Duodenal mucosa (tissue), 2 donors: ENCODE data around the gene LRRC28.

Source experiments
- H3K27ac ChIP-seq: one replicate; pipeline ENCODE4 v1.7.0; 2013; ENCODE audit warnings: low read depth, low read length
- H3K27me3 ChIP-seq, 2 donors: one replicate each; pipeline ENCODE4 v1.7.0; 2013; ENCODE audit warnings: low read length in 2 of 2, control low read depth in 1 of 2; ENCODE audit not compliant: insufficient read depth in 2 of 2, control insufficient read depth in 1 of 2
- H3K36me3 ChIP-seq, 2 donors: one replicate each; pipeline ENCODE4 v1.7.0; 2013; ENCODE audit warnings: low read length in 2 of 2, control low read depth in 1 of 2; ENCODE audit not compliant: insufficient read depth in 2 of 2, control insufficient read depth in 1 of 2
- H3K4me1 ChIP-seq, 2 donors: one replicate each; pipeline ENCODE4 v1.7.0; 2013; ENCODE audit warnings: low read length in 2 of 2, control low read depth in 1 of 2; ENCODE audit not compliant: insufficient read depth in 2 of 2, control insufficient read depth in 1 of 2
- H3K4me3 ChIP-seq, 2 donors: one replicate each; pipeline ENCODE4 v1.7.0; 2013; ENCODE audit warnings: low read length in 2 of 2, low read depth in 1 of 2
- H3K9ac ChIP-seq, 2 donors: one replicate each; pipeline ENCODE4 v1.7.0; 2013; ENCODE audit warnings: low read length in 2 of 2, low read depth in 1 of 2
- H3K9me3 ChIP-seq, 2 donors: one replicate each; pipeline ENCODE4 v1.7.0; 2013; ENCODE audit warnings: low read length in 2 of 2, control low read depth in 1 of 2; ENCODE audit not compliant: control insufficient read depth in 1 of 2

Gene LRRC28

GRCh38 chr15:99421758-99422157 lies 170.5 kb downstream of the LRRC28 start:
- no peaks in the 10 kb centered on the region for H3K36me3 ChIP-seq
- no peak overlapping the region for H3K4me3 ChIP-seq
- H3K9me3 ChIP-seq: no peaks in the 10 kb centered on the region
- H3K27ac ChIP-seq: no peak overlapping the region
- no peaks in the 10 kb centered on the region for H3K27me3 ChIP-seq
- H3K4me1 ChIP-seq: no peaks in the 10 kb centered on the region
- H3K9ac ChIP-seq: no peak overlapping the region

- no peaks in the 10 kb centered on the region for H3K4me1 ChIP-seq
- no peak overlapping the region for H3K9ac ChIP-seq
- H3K27me3 ChIP-seq: no peaks in the 10 kb centered on the region
- no peak overlapping the region for H3K27ac ChIP-seq
- H3K4me3 ChIP-seq: no peak overlapping the region
- H3K36me3 ChIP-seq: no peaks in the 10 kb centered on the region
- H3K9me3 ChIP-seq: no peaks in the 10 kb centered on the region
Measured at GRCh38 chr15:99423186-99424130, 172.2 kb downstream of the LRRC28 start.

GRCh38 chr15:99424131-99424571 lies 172.9 kb downstream of the LRRC28 start:
- Histone ChIP-seq H3K36me3 (no peaks in the 10 kb centered on the region), H3K27ac (no peak overlapping the region), H3K27me3 (no peaks in the 10 kb centered on the region), H3K4me3 (no peak overlapping the region), H3K9me3 (no peaks in the 10 kb centered on the region), H3K9ac (no peak overlapping the region), H3K4me1 (no peaks in the 10 kb centered on the region)

GRCh38 chr15:99424978-99425656 lies 173.8 kb downstream of the LRRC28 start:
- no peak overlapping the region for H3K9ac ChIP-seq
- no peaks in the 10 kb centered on the region for H3K36me3 ChIP-seq

GRCh38 chr15:99425657-99426301 lies 174.5 kb downstream of the LRRC28 start:
- no peak overlapping the region for H3K9ac ChIP-seq

More at GRCh38 chr15:99424978-99425656, 173.8 kb downstream of the LRRC28 start:
- Histone ChIP-seq H3K4me1 (no peaks in the 10 kb centered on the region), H3K4me3 (no peak overlapping the region), H3K27me3 (no peaks in the 10 kb centered on the region), H3K9me3 (no peaks in the 10 kb centered on the region), H3K27ac (peak overlapping the region; percentile 73)

GRCh38 chr15:99426431-99427105 lies 175.3 kb downstream of the LRRC28 start:
- Histone ChIP-seq H3K4me3 (no peak overlapping the region), H3K27ac (no peak overlapping the region), H3K36me3 (no peaks in the 10 kb centered on the region), H3K4me1 (no peaks in the 10 kb centered on the region), H3K27me3 (no peaks in the 10 kb centered on the region), H3K9me3 (no peaks in the 10 kb centered on the region), H3K9ac (no peak overlapping the region)

More at GRCh38 chr15:99425657-99426301, 174.5 kb downstream of the LRRC28 start:
- Histone ChIP-seq H3K27ac (no peak overlapping the region), H3K4me3 (no peak overlapping the region), H3K36me3 (no peaks in the 10 kb centered on the region), H3K4me1 (no peaks in the 10 kb centered on the region), H3K9me3 (no peaks in the 10 kb centered on the region), H3K27me3 (no peaks in the 10 kb centered on the region)

GRCh38 chr15:99427210-99427609 lies 175.9 kb downstream of the LRRC28 start:
- H3K4me3 ChIP-seq: no peak overlapping the region
- no peaks in the 10 kb centered on the region for H3K9me3 ChIP-seq
- no peak overlapping the region for H3K9ac ChIP-seq
- no peak overlapping the region for H3K27ac ChIP-seq
- H3K4me1 ChIP-seq: no peaks in the 10 kb centered on the region
- no peaks in the 10 kb centered on the region for H3K27me3 ChIP-seq
- no peaks in the 10 kb centered on the region for H3K36me3 ChIP-seq

- Histone ChIP-seq H3K9ac (no peak overlapping the region), H3K9me3 (no peaks in the 10 kb centered on the region), H3K4me3 (no peak overlapping the region), H3K27ac (no peak overlapping the region), H3K36me3 (no peaks in the 10 kb centered on the region), H3K4me1 (no peaks in the 10 kb centered on the region), H3K27me3 (no peaks in the 10 kb centered on the region)
Measured at GRCh38 chr15:99427668-99428361, 176.5 kb downstream of the LRRC28 start.

- Histone ChIP-seq H3K4me3 (no peak overlapping the region), H3K9ac (no peak overlapping the region), H3K27ac (no peak overlapping the region), H3K4me1 (peaks cover 14 to 18% of the 10 kb centered on the region in 2 donors), H3K9me3 (no peaks in the 10 kb centered on the region), H3K27me3 (no peaks in the 10 kb centered on the region), H3K36me3 (no peaks in the 10 kb centered on the region)
Measured at GRCh38 chr15:99429681-99430081, 178.4 kb downstream of the LRRC28 start.
